Activated CD4-positive, alpha-beta T cell treated with anti-CD3 and anti-CD28 coated beads, Interleukin-10, Interleukin-2, amounts not matched to agents 100 ng/mL and 50 ng/mL, durations not matched to agents 16 hours and 8 hours (primary cell): ENCODE results near the gene NEK7.
"Not testable (repeated sequence)": the region's sequence is repeated elsewhere in the genome, so short reads cannot be mapped to it uniquely, and the experiment has no call there.

Experiments
- DNase-seq: peaks from one replicate; pipeline ENCODE4 v3.0.0-alpha.2; 2020

The NEK7 gene

GRCh38 chr1:198156745-198157240 is at the start of gene NEK7:
TSS of gene NEK7 (plus strand) at chr1:198156998. CDS start at chr1:198232581, 75,583 bp downstream.
- DNase-seq = peak; percentile 78

DNA sequence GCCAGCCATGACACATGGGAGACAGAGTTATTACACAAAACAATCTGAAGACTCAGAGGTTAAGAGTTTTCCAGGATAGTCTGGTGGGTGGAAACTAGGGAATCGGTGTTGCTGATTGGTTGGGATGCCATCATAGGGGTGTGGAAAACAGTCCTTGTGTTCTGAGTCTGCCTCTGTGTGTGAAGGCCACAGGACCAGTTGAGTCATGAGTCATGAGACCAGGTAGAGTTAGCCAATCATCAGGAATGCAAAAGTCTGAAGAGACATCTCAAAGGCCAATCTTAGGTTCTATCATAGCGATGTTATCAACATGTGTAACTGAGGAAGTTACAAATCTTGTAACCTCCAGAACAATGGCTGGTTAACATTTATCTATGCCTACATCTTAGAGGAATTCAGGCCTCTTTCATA is 49.7 kb upstream of the NEK7 start:
- no peak for DNase-seq

DNA sequence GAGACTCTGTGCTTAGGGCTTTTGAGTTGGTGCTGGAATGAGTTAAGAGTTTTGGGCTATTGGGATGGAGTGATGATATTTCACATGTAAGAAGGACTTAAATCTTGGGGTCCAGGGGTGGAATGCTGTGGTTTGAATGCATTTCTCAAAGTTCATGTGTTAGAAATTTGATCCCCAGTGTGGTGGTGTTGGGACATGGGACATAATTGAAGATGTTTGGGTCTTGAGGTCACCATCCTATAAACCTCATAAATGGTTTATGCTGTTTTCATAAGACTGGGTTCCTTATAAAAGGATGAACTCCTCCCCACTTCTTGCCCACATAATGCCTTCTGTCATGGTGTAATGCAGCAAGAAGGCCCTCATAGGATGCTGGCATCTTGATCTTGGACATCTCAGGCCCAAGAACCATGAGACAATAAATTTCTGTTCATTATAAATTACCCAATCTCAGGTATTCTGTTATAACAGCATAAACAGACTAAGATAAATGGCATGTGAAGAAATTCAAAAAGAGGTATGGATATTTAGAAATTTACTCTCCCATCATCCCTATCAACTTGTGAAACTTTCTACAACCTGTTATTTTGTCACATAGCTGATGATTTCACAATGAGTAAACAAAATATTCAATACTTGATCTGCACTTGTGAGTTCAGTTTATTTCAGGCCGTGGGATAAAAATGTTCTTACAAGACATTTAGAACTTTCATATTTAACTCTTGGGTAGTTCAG is 48.0 kb upstream of the NEK7 start:
- DNase-seq = no peak

GRCh38 chr1:198109371-198109715 is 47.5 kb upstream of the NEK7 start:
- no peak for DNase-seq

- DNase-seq = no peak
Measured at GRCh38 chr1:198113342-198113750, 43.5 kb upstream of the NEK7 start.

DNA sequence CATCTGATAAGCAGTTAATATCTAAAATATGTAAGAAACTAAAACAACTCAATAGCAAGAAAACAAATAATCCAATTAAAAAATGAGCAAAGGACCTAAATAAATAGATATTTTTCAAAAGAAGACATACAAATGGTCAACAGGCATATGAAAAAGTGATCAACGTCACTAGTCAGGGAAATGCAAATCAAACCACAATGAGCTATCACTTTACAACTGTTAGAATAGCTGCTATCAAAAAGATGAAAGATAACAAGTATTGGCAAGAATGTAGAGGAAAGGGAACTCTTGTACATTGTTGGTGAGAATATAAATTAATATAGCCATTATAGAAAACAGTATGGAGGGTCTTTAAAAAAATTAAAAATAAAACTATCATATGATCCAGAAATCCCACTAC is 40.7 kb upstream of the NEK7 start:
- no peak for DNase-seq

DNA sequence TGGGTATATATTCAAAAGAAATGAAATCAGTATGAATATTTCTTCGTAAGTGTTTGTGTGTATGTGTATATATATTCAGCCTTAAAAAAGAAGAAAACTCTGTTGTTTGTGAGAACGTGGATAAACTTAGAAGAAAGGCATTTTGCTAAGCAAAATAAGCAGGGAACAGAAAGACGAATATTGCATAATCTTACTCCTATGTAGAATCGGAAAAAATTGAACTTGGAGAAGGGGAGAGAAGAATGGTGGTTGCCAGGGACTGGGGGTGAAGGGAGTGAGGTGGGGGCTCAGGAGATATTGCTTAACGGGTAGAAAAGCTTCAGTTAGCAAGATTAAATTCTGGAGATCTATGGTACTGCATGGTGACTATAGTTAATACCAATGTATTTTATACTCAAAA is 40.3 kb upstream of the NEK7 start:
- DNase-seq = no peak

DNA sequence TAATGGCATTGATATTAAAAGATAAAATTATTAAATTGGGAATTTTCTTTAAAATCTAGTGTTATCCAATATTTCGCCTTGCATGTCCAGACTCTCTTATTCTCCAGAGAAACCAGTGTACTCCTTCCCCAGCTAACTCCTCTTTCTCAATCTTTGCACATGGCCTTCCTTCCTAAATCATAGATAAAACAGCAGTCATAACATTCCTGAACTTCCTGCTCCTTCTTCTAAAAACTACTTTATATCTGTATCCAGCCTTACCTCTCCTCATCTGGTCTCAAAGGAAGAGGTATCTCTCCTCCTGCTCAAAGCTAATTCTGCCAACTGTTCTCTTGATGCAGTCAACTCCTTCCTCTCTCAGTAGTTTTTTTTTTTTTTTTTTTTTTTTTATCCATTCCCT is 39.5 kb upstream of the NEK7 start:
- DNase-seq = no peak

DNA sequence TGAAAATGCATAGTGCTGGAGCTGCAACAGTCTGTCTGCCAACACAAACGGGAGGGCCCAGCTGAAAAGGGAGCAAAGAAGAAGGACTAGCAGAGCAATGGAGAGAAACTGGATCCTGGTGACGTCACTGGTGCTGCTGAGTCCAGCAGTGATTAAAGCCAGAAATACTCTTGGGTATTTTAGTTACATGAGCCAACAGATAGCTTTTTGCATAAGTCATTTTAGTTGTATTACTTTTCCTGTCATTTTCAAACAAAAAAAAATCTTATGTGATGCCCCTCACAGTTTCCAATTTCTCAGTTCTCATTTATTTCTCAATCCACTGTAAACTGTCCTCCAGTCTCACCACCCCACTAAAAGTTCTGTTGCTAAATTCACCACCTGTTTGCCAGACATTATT is 38.7 kb upstream of the NEK7 start:
- no peak for DNase-seq

- no peak for DNase-seq
Measured at GRCh38 chr1:198119906-198120305, 36.9 kb upstream of the NEK7 start.

DNA sequence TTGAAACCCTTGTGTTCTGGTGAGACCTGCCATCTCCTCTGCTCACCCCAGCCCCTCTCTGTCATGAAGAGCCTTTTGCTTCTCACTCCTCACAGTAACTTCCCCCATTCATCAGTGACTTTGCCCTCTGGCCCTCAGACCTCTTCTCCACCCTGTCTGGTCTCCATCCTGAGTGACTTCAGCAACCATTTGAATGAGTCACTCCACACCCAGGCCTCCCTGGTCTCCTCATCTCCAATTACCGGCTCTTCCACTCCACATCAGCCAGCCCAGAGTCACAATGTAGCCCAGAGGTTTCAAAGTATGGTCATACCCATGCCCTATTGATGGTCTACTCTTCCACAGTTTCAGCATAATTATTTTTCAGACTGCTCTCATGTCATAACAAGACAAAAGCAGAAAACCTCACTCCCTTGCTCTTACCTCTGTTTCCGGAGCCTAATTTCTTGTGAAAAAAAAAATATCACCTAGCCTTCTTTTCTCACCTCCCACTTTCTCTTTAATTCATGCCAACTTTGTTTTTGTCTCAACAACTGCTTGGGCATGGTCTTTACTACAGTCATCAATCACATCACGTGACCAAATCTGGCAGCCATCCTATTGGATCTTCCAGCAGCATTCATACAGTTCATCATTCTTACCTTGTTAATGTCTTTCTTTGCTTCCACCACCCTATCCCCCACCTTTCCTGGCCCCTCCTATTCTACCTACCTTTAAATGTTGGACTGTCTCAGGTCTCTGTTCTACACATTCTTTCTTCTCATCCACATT is 35.6 kb upstream of the NEK7 start:
- no peak for DNase-seq

DNA sequence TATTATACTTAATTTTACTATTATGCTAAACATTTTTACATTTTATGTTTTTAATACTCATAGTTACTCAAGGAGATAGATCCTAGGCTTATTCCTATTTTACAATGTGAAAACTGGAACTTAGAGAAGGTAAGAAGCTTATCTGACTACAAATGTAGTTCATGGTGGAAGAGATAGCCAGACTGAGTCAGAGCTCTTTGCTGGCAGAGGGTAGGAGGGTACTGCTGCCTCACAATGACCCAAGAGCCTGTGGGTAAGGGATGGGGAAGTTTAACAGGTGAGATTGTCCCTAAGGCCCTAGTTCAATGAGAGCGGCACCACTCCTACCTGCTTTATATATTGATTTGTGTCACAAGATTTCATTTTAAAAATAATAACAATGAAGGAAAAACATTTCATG is 34.1 kb upstream of the NEK7 start:
- no peak for DNase-seq

- no peak for DNase-seq
Measured at GRCh38 chr1:198123133-198123532, 33.7 kb upstream of the NEK7 start.

DNA sequence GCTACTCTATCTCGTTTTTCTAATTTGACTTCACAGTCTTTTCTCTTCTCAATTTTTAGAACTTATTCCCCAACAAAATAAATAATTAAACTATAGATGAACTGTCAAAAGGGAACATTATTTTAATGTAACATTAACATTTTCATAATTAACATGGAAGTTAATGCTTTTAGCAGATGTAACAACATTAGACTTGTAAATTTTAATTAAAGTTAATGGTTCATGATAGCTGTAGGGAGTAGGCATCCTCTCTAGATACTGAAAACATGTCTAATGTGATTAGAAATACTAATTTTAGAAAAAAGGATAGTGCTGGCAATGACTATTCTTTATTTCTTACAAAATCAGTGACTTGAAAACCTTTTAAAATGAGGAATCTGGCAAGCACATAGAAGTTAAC is 32.1 kb upstream of the NEK7 start:
- DNase-seq = no peak

GRCh38 chr1:198125995-198126735 is 30.6 kb upstream of the NEK7 start:
- no peak for DNase-seq

DNA sequence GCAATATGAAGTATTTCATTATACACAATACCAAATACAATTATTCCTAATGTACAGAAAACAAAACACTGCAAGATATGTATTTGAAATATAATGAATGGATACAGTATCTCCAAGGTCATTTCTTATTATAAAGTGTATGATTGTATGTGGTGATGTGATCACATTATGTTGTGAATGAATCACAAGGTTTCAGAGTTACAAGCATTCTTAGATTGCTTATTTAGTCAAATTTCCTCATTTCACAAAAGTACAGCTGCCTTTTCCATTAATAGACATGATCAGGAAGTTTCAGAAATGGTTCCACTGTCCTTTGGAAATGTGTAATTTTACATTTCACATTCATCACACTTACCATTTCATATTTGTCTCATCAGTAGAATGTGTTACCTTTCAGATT is 28.3 kb upstream of the NEK7 start:
- DNase-seq = no peak

DNA sequence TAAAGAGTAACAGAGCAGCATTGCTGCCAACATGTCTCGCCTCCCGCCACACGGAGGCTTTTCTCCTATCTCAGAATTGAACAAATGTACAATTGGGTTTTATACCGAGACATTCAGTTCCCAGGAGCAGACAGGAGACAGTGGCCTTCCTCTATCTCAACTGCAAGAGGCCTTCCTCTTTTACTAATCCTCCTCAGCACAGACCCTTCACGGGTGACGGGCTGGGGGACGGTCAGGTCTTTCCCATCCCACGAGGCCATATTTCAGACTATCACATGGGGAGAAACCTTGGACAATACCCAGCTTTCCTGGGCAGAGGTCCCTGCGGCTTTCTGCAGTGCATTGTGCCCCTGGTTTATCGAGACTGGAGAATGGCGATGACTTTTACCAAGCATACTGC is 26.7 kb upstream of the NEK7 start:
- DNase-seq = not testable (repeated sequence)

GRCh38 chr1:198132060-198132781 is 24.6 kb upstream of the NEK7 start:
- DNase-seq = no peak

- no peak for DNase-seq
Measured at GRCh38 chr1:198134252-198134651, 22.5 kb upstream of the NEK7 start.

GRCh38 chr1:198135366-198135765 is 21.4 kb upstream of the NEK7 start:
- no peak for DNase-seq

GRCh38 chr1:198141668-198142351 is 15.0 kb upstream of the NEK7 start:
- DNase-seq = no peak

DNA sequence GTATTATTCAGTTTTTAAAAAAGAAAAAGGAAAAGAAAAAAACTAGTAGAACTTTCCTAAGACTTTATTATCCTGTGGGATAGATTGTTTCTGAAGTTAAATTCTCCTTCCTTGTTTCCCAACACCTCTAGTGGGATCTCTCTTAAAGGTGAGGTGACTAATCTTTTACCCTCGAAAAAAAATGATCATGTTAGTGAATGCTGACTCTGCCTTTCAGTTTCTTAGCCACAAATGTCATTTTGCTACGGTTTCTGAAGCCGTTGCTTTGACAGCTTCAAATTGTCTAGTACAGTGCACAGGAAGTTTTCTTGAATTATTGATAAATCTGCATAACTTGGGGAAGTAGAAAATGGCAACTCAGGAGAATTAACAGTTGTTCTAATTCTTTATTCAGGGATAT is 13.0 kb upstream of the NEK7 start:
- peak; percentile 40 for DNase-seq
